PC-9 (cell line): Measurements from ENCODE around the gene P2RX6. TPM values are rescaled to one million over a fixed set of nuclear protein-coding genes. Genes with fewer than 3 reads are reported as not detected.
A peak's percentile ranks its signal among the peaks of the same experiment; 100 is the strongest.
"Not testable (repeated sequence)": the region's sequence is repeated elsewhere in the genome, so short reads cannot be mapped to it uniquely, and the experiment has no call there.

Experiments used
- BruUV-seq: library from RNA; stranded (reverse); fragments of 400-500 nt; replicated peaks from 2 replicates; lab custom pipeline; 2021; lab: Mats Ljungman, UMichigan
- CTCF ChIA-PET: fragments of 300-600 bp; sonication (Branson Sonifier 250); formaldehyde crosslinking; loops from one replicate; lab custom pipeline; 2022; ENCODE audit warnings: antibody characterized with exemption; lab: Charles Lee
- POLR2A ChIA-PET: fragments of 300-600 bp; sonication (Branson Sonifier 250); formaldehyde crosslinking; loops from one replicate; lab custom pipeline; 2022; ENCODE audit warnings: antibody characterized with exemption; ENCODE audit not compliant: unreplicated experiment; lab: Charles Lee
- DNase-seq, 2 experiments: peaks; one replicate each; pipeline versions ENCODE4 v3.0.0 to v3.0.0-alpha.2; 2015 to 2022; ENCODE audit warnings: mixed read lengths in 1 of 2
- H2AFZ ChIP-seq: fragments of 200-600 bp; sonication (generic); 2 replicates; pipeline ENCODE4 v1.8.1; 2017; ENCODE audit warnings: antibody characterized with exemption
- H3F3A ChIP-seq: fragments of 200-600 bp; sonication (generic); 2 replicates; pipeline ENCODE4 v1.8.1; 2017; ENCODE audit warnings: antibody characterized with exemption, mild to moderate bottlenecking, low read depth; ENCODE audit not compliant: insufficient read depth
- H3K27ac ChIP-seq: fragments of 200-600 bp; sonication (generic); 2 replicates; pipeline ENCODE4 v1.6.1; 2016; ENCODE audit warnings: mixed run types
- H3K27me3 ChIP-seq: fragments of 200-600 bp; sonication (generic); 2 replicates; pipeline ENCODE4 v1.6.1; 2016; ENCODE audit warnings: low read depth, mixed run types; ENCODE audit not compliant: insufficient read depth
- H3K36me3 ChIP-seq: fragments of 200-600 bp; sonication (generic); 2 replicates; pipeline ENCODE4 v1.6.1; 2016; ENCODE audit warnings: low read depth, mixed run types
- H3K4me1 ChIP-seq: fragments of 200-600 bp; sonication (generic); replicated peaks from 2 replicates; pipeline ENCODE4 v1.6.1; 2016; ENCODE audit warnings: mixed run types; ENCODE audit not compliant: insufficient read depth
- H3K4me2 ChIP-seq: fragments of 200-600 bp; sonication (generic); 2 replicates; pipeline ENCODE4 v1.6.1; 2017; ENCODE audit warnings: mixed run types
- H3K4me3 ChIP-seq: fragments of 200-600 bp; sonication (generic); 2 replicates; pipeline ENCODE4 v1.6.1; 2016; ENCODE audit warnings: mixed run types
- H3K79me2 ChIP-seq: fragments of 200-600 bp; sonication (generic); 2 replicates; pipeline ENCODE4 v1.6.1; 2017; ENCODE audit warnings: low read depth, mixed run types
- H3K9me2 ChIP-seq: fragments of 200-600 bp; sonication (generic); 2 replicates; pipeline ENCODE4 v1.8.1; 2017; ENCODE audit warnings: mild to moderate bottlenecking; ENCODE audit not compliant: insufficient read depth
- H3K9me3 ChIP-seq: fragments of 200-600 bp; sonication (generic); 2 replicates; pipeline ENCODE4 v1.8.1; 2016; ENCODE audit warnings: low read depth; ENCODE audit not compliant: insufficient read depth
- H4K20me1 ChIP-seq: fragments of 200-600 bp; sonication (generic); 2 replicates; pipeline ENCODE4 v1.8.1; 2017; ENCODE audit not compliant: insufficient read depth
- EZH2 ChIP-seq: fragments of 200-600 bp; sonication (generic); IDR thresholded peaks from 2 replicates; pipeline ENCODE4 v1.8.0; 2017; ENCODE audit warnings: antibody characterized with exemption, low read depth
- intact Hi-C: fragments of 100-400 bp; cut with micrococcal nuclease; formaldehyde crosslinking; loops from one replicate; pipeline ENCODE4 v1.10.0; 2022; ENCODE audit not compliant: unreplicated experiment
- total RNA-seq: library from RNA; stranded (reverse); gene quantifications from 2 replicates; pipeline ENCODE4 v1.2.3, GENCODE V29; 2021
- TF ChIP-seq, protein P1 (sequence below): fragments of 200-600 bp; sonication (generic); conservative IDR thresholded peaks from 2 replicates; pipeline ENCODE4 v1.6.1; 2017; ENCODE audit warnings: mixed run types, antibody characterized with exemption, mild to moderate bottlenecking, moderate library complexity

P2RX6 gene
- total RNA-seq, 1 experiment from 2014 or later: 2.7 TPM

DNA sequence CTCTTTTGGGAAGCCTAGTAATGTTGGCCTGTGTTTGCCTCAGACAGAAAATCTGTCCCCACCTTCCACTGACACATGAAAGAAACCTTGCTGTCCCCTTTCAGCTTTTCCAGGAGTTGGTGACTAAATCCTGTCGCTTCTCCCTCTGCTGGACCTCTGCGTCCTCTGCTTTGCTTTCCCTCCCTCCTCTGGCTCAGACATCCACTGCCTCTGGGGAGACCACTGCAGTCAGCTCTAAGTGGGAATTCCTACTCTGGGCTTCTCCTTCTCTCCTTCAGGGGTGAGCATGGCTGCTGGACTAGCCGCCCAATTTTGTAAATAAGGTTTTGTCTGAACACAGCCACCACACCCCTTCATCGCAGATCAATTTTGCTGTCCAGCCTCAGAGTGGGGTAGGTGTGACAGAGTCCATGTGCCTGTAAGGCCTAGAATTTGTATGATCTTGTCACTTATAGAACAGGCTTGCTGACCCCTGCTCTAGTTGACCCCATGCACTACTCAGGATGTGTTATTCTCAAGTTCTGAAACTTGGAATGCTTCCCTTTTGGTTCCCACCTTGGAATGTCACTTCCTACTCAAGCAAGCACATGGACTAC, 53.8 kb downstream of the P2RX6 start:
- Histone ChIP-seq H3K27me3 (no peaks in the 10 kb centered on the region), H3K4me2 (no peak overlapping the region), H3K79me2 (no peaks in the 10 kb centered on the region), H2AFZ (no peak overlapping the region), H3K27ac (no peak overlapping the region), H4K20me1 (no peaks in the 10 kb centered on the region), H3K36me3 (no peaks in the 10 kb centered on the region), H3K9me3 (no peaks in the 10 kb centered on the region), H3K9me2 (no peaks in the 10 kb centered on the region), H3F3A (no peaks in the 10 kb centered on the region; the same call in 1 of the 2 replicates), H3K4me3 (no peak overlapping the region), H3K4me1 (no peaks in the 10 kb centered on the region; the same call in 1 of the 2 replicates)
- TF ChIP-seq EZH2: no peak
- TF ChIP-seq, protein P1, sequence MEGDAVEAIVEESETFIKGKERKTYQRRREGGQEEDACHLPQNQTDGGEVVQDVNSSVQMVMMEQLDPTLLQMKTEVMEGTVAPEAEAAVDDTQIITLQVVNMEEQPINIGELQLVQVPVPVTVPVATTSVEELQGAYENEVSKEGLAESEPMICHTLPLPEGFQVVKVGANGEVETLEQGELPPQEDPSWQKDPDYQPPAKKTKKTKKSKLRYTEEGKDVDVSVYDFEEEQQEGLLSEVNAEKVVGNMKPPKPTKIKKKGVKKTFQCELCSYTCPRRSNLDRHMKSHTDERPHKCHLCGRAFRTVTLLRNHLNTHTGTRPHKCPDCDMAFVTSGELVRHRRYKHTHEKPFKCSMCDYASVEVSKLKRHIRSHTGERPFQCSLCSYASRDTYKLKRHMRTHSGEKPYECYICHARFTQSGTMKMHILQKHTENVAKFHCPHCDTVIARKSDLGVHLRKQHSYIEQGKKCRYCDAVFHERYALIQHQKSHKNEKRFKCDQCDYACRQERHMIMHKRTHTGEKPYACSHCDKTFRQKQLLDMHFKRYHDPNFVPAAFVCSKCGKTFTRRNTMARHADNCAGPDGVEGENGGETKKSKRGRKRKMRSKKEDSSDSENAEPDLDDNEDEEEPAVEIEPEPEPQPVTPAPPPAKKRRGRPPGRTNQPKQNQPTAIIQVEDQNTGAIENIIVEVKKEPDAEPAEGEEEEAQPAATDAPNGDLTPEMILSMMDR: no peak
- no TSS peak for BruUV-seq
- ChIA-PET POLR2A (no interaction called here), CTCF (no interaction called here)
- intact Hi-C loops: no loop called here
- no peak for DNase-seq

DNA sequence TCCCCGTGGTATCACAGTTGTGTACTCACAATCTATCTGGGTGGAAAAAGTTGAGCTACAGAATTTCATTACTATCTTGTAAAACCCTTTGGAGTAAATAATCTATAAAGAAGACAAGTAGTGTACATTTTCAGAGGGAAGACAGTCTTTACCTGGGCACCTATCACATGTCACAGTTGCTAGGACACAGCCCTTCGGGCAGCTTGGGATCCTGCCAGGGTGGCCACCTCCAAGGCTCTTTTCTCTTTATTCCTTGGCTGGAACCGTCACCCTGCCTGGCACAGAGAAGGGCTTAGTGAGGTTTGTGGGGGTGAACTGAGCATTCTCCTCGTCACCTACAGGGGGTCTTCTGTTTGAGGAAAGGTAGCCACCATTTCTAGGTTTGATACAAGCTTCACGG, 54.4 kb downstream of the P2RX6 start:
- Histone ChIP-seq H3K4me2 (no peak overlapping the region), H3K27ac (no peak overlapping the region), H4K20me1 (no peaks in the 10 kb centered on the region), H2AFZ (no peak overlapping the region), H3K27me3 (no peaks in the 10 kb centered on the region), H3K9me3 (no peaks in the 10 kb centered on the region), H3K36me3 (no peaks in the 10 kb centered on the region), H3F3A (peaks cover 1% of the 10 kb centered on the region; the same call in 1 of the 2 replicates), H3K4me1 (no peaks in the 10 kb centered on the region; the same call in 1 of the 2 replicates), H3K9me2 (no peaks in the 10 kb centered on the region), H3K79me2 (no peaks in the 10 kb centered on the region), H3K4me3 (no peak overlapping the region)
- intact Hi-C loops: no loop called here
- DNase-seq: peak in 1 of 2 experiments; percentile 17
- TF ChIP-seq, protein P1: no peak
- TF ChIP-seq EZH2: no peak
- ChIA-PET CTCF (no interaction called here), POLR2A (no interaction called here)
- BruUV-seq: no TSS peak

DNA sequence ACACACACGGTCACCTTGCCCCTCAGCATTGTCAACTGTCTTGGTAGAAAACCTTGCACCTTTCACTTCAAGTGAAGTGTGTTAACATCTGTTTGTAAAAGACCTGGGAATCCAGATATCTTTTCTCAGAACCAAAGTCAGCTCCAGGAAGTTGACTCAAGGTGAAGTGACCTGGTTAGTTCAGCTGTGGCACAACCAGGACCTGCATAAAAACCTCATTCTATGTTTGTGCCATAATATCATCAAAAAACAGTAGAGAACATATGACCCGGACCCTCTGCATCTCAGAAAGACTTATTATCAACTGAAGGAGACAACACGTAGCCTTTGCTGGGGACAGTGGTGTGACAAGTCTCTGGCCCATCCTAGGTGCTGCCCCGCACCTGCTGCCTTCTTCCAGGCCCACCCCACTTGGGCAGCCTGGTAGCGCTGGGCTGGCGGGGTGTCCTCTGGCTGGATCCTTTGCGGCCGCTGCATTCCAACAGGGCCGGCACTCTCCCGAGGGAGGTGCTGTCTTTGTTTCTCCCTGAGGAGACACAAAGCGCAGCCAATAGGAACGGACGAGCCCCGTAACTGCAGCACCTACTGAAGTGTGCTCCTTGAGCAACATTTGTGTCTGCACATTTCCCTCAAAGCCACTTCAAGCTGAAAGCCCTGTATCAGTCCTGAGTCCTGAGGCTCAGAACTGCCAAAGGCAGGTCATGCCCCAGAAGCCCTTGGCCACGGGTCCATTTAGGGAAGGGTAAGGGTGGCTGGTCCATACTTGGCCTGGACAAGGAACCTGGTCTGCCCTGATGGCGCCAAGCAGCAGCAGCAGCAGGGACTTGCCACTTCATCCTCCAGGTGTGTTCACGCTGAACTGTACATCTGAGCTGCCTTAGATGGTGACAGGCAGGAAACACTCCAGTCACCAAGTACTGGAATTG, 56.0 kb downstream of the P2RX6 start:
- CTCF ChIA-PET: no interaction called here
- Histone ChIP-seq H3K79me2 (no peaks in the 10 kb centered on the region), H3K27ac (no peak overlapping the region), H3K27me3 (no peaks in the 10 kb centered on the region), H4K20me1 (no peaks in the 10 kb centered on the region), H2AFZ (no peak overlapping the region), H3K4me3 (no peak overlapping the region), H3K4me2 (no peak overlapping the region), H3K9me2 (no peaks in the 10 kb centered on the region), H3K36me3 (no peaks in the 10 kb centered on the region), H3F3A (peaks cover 4% of the 10 kb centered on the region; the same call in 1 of the 2 replicates), H3K4me1 (no peaks in the 10 kb centered on the region; the same call in 1 of the 2 replicates), H3K9me3 (no peaks in the 10 kb centered on the region)
- no TSS peak for BruUV-seq
- POLR2A ChIA-PET: no interaction called here
- DNase-seq: no peak
- TF ChIP-seq EZH2: no peak
- TF ChIP-seq, protein P1: no peak
- intact Hi-C loops: no loop called here

DNA sequence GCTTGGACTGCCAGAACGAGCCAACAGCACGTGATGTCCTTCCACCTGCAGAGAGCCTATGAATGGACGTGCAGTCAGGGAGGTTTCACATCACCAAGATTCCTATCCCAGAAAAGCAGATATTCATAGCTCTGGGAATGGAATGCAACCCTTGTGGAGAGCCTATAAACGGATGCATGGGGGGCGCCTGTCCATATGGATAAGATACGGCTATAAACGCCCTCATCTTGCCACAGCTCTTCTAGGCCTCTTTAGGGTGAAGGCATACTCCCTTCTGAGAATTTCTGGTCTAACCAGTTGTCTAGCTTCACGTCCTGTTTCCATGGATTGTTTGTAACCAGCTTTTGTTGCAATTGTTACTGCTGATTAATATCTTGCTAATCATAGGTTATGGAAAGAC, 56.8 kb downstream of the P2RX6 start:
- CTCF ChIA-PET, H3F3A ChIP-seq, H3K4me1 ChIP-seq, H3K36me3 ChIP-seq, intact Hi-C loops, DNase-seq, H3K27ac ChIP-seq, H3K9me3 ChIP-seq, H3K79me2 ChIP-seq, H4K20me1 ChIP-seq, H3K27me3 ChIP-seq, H3K4me3 ChIP-seq, H2AFZ ChIP-seq, H3K4me2 ChIP-seq, H3K9me2 ChIP-seq, POLR2A ChIA-PET, BruUV-seq: not testable (repeated sequence)
